ENCODE measurements around the gene PCDHGA1.
A peak's percentile ranks its signal among the peaks of the same experiment; 100 is the strongest.

Gene PCDHGA1

DNA sequence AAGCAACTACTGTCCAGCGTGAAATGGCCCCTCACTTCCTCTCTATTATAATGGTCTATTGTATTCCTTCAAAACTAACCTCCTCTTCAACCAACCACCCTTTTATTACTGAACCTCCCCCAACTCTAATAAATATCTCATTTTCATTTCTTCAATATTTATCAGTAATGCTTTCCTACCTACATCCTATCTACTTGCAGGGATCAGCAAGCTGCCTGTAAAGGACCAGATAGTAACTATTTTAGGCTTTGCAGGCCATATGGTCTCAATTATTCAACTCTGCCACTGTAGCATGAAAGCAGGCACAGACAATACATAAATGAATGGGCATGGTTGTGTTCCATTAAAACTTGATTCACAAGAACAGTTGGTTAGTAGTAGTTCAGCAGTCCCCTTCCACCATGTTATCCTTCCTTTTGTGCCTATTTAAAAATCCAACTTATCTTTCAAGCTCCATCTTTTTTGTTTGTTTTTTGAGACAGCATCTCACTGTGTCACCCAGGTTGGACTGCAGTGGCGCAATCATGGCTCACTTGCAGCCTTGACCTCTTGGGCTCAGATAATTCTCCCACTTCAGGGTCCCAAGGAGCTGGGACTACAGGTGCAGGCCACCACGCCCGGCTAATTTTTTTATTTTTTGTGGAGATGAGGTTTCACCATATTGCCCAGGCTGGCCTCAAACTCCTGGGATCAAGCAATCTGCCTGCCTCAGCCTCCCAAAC is 204.3 kb downstream of the PCDHGA1 start:
- no peak for DNase-seq (ENCODE audit: low read depth)

DNA sequence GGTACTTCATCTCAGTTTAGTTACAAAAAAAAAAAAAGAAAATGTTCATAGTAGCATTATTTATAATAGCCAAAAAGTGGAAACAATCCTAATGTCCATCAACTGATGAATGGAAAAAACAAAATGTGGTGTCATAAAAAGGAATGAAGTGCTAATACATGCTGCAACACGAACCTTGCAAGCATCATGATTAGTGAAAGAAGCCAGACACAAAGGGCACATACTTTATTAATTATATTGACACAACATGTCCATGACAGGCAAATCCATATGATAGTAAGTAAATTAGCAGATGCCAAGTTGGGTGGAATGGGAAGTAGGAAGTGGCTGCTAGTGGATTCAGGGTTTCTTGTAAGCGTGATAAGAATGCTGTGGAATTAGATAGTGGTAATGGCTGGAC is 212.7 kb downstream of the PCDHGA1 start:
- no peak for DNase-seq (ENCODE audit: low read depth)

DNA sequence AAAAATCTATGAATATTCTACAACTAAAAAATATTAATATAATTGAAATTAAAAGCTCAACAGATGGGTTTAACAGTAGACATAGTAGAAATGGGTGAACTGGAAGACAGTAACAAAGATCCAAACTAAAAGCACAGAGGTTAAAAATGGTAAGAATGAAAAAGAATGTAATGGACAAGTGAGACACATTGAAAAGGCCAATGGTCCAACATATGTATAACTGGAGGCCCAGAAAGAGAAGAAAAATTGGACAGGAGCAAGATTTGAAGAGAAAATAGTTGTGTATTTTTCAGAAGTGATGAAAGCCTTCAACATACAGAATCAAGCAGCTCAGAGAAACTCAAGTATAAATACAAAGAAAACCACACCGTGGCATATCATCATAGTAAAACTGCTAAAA is 217.2 kb downstream of the PCDHGA1 start:
- DNase-seq (ENCODE audit: low read depth): no peak

DNA sequence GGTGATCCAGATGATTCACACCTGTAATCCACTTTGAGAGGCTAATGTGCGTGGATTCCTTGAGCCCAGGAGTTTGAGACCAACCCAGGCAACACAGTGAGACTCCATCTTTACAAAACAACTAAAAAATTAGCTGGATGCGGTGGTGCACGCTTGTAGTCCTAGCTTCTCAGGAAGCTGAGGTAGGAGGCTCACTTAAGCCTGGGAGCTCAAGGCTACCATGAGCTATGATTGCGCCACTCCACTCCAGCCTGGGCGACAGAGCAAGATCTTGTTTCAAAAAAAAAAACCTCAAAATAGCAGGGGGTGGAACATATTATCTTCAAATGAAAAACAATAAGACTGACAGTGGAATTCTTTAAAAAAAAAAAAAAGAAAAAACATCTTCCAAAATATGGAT is 217.6 kb downstream of the PCDHGA1 start:
- DNase-seq (ENCODE audit: low read depth): no peak

DNA sequence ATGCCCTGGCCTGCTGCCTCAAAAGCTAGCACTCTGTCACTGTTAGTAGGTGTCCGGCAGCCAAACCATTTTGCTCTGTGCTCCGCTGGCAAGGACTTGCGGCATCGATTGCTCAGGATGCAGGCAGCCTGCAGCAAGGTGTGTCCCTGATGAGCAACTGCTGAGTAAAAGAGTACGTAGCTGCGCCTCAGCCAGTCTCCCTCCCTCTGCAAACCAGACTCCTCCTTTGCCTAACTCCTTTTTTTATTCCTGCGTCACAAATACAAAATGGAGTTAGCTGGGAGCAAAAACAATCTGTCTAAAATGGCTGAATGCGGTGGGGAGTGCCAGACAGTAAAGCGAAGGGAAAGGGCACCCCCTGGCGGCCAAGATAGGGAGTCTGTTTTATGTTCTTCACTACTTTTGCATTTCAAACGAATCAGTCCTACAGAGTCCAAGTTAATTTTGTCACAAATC is 227.4 kb downstream of the PCDHGA1 start:
- peak; percentile 42 for DNase-seq (ENCODE audit: low read depth)

DNA sequence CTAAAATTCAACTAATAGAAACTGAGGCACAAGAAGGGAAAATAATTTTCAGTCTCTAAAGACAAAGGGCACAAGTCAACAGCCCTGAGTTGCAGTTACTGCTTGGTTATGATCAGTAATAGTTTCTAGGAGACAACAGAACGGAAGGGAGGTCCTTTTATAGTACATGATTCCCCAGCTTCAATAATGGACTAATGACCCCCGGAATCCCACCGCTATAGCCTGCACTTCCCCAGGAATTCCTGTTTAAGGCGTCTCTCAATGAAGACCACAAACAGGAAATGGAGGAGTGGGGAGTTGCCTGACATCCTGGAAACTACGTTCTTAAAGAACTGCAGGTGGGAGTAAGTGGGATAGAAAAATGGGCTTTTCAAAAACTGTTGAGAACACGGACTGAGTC is 227.8 kb downstream of the PCDHGA1 start:
- DNase-seq (ENCODE audit: low read depth): no peak

DNA sequence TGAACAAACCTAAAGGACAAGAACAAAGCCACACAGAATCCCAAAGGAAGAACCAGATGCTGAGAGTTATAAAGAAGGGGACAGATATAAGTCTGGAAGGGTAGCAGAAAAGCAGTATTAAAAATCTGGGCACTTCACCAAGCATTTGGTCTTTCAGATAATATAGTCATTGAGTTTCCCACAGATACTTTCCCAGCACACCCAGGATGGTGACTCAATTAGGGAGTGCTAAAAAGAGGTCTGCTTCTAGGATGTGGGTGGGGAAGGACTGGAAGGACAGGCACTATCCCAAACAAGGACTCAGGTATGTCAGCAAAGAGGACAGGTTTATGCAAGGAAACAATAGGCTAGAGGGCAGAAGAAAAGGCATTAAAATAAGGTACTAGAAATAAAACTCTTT is 229.1 kb downstream of the PCDHGA1 start:
- DNase-seq (ENCODE audit: low read depth): no peak

DNA sequence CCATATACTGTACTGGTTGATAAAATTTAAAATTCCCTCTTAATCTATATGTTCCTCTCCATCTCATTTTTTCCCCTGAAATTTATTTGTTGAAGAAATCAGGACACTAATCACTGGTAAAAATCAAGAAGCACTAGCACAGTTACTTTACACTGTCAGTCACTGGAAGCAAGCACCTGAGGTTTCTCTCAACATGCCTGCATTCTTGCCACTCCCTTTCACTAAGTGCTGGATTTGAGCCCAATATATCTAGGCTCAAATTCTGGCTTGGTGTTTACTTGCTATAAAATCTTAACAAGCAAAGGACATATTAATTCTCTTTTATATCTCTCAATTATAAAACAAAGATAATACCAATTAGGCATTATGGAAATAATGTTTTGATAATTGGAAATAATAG is 229.8 kb downstream of the PCDHGA1 start:
- DNase-seq (ENCODE audit: low read depth): no peak

DNA sequence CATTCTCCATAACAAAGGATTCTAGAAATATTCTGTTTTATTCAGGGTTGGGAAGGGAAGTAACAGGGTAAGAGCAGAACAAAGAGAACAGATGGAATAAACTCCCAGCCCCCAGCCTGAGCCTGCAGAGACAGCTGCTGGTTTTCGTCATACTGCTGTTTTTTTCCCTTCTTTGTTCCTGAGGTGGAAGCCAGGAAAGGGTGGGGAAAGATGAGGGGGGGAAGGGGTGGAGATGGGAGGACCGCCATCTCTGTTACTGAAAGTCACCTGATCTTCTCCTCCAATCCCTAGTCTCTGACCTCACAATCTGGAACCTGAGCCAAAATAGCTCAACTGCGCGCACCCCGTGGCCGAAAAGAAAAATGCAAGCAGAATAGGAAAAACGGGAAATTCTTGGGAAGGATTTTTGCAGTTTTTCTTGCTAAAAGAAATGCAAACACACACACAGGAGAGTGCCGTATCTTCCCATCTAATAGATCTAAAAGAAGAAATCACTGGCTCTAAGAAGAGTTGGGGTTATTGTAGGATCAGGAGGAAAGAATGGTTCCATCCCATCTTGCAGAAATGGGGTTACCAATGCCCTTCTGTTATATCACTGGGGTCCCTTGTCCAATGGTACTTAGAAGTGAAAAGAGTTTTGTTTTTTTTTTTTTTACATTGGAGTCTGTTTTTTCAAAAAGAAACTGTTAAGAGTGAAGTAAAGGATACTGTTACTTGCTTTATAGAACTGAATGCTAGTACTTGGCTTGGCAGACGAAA is 230.6 kb downstream of the PCDHGA1 start:
- no peak for DNase-seq (ENCODE audit: low read depth)

All from stimulated activated CD8-positive, alpha-beta memory T cell treated with anti-CD3 and anti-CD28 coated beads, Interleukin-12 subunit alpha, Interleukin-12 subunit beta, amount 100 ng/mL, for 4 hours (primary cell).